Pancreas (tissue), 10 donors: ENCODE measurements around the gene SLCO1A2. TPM values are rescaled to one million over a fixed set of nuclear protein-coding genes. Genes with fewer than 3 reads are reported as not detected.
"Not testable (repeated sequence)": the region's sequence is repeated elsewhere in the genome, so short reads cannot be mapped to it uniquely, and the experiment has no call there.

ENCODE experiments used
- ATAC-seq, 4 donors: fragments of 200-7000 bp; cut with Tn5 transposase; one replicate each; pipeline versions ENCODE4 v1.8.0 to v1.9.1; 2020; ENCODE audit warnings: mild to moderate bottlenecking in 4 of 4, moderate library complexity in 4 of 4
- DNase-seq, 6 donors: peaks; one replicate each; pipeline ENCODE4 v3.0.0-alpha.2; 2020
- FAIRE-seq: peaks from 2 replicates; lab custom pipeline; 2012; peaks lifted over from hg19 to GRCh38; lab: Jason Lieb, UNC
- H3K27ac ChIP-seq, 4 donors: fragments of 200-600 bp; sonication (generic); 1 replicate in 3 of 4; 2 replicates in 1 of 4; pipeline versions ENCODE4 v1.5.0 to v1.8.0; 2020
- H3K27me3 ChIP-seq, 4 donors: fragments of 200-600 bp; one replicate each; pipeline ENCODE4 v1.8.0; 2021
- H3K36me3 ChIP-seq, 3 donors: fragments of 200-600 bp; sonication (generic) in 1 of 3; one replicate each; pipeline versions ENCODE4 v1.5.0 to v1.8.0; 2020 to 2021
- H3K4me1 ChIP-seq, 3 donors: fragments of 200-600 bp; one replicate each; pipeline ENCODE4 v1.8.0; 2021
- H3K4me3 ChIP-seq, 4 donors: fragments of 200-600 bp; sonication (generic) in 2 of 4; one replicate each; pipeline versions ENCODE4 v1.5.0 to v1.8.0; 2020 to 2021
- H3K9me3 ChIP-seq, 4 donors: fragments of 200-600 bp; one replicate each; pipeline ENCODE4 v1.8.0; 2021
- CTCF ChIP-seq, 4 donors: fragments of 200-600 bp; sonication (generic) in 3 of 4; IDR thresholded peaks; one replicate each; pipeline versions ENCODE4 v1.5.0 to v1.8.0; 2021; ENCODE audit warnings: antibody characterized with exemption in 4 of 4
- WGBS, 2 donors: extraction: QIAGEN DNeasy Blood & Tissue Kit; methylation state at CpG; one replicate each; pipeline ENCODE4 v1.1.7; 2013; 5-methylcytosine and 5-hydroxymethylcytosine counted together
- intact Hi-C, 3 donors: fragments of 100-400 bp; cut with DNase I; formaldehyde crosslinking; loops; one replicate each; pipeline versions ENCODE4 v1.11.1 to v1.14.2; 2022
- polyA plus RNA-seq, 2 donors: library from polyadenylated mRNA; stranded (reverse); fragments of 200-250 nt; gene quantifications; one replicate each; pipeline ENCODE4 v1.2.3, GENCODE V29; 2013
- total RNA-seq, 6 donors: library from RNA; stranded (reverse); fragmentation: NEBNext Ultra II Directional in 4 of 6; extraction: Animal tissue kit (Norgen Biotek cat#: 25700) in 4 of 6; gene quantifications; one replicate each; pipeline versions ENCODE4 v1.2.1 to v1.2.4, GENCODE V29; 2021 to 2023
- donor health status: healthy with polysubstance abuse.
- donor health status: DM: no; HTN: no; CAD: no; lungs with moderate emphysema.
- donor health status: DM: no; HTN: no; CAD: no.
- donor health status: control.
- donor health status: control.
- donor health status: Bipolar disorder and iron deficiency.
- donor health status: DM: yes; HTN: yes; CAD: no.
- donor health status: DM: no; HTN: no; CAD: no.
- donor health status: DM: no; HTN: no; CAD: no.
- donor health status: DM: yes; HTN: yes; CAD: no.

Gene SLCO1A2
- total RNA-seq (under 1 TPM in 5 of 6 donors, not detected in 1; 0.04 to 0.34 (median 0.09) TPM), polyA plus RNA-seq (under 1 TPM in 1 of 2 donors, not detected in 1; 0.21 TPM)

GRCh38 chr12:21334771-21335325, at the start of gene SLCO1A2:
Gene SLCO1A2, minus strand, starts transcription at chr12:21334917. Its CDS starts 270 bp downstream, at chr12:21334647.
- DNase-seq (no peak), FAIRE-seq (no peak), ATAC-seq (no peak)
- H3K36me3 ChIP-seq = no peaks in the 10 kb centered on the region
- no peak within 1 kb of the TSS for H3K27ac ChIP-seq
- no peak for TF ChIP-seq CTCF (IDR thresholded peaks at IDR 0.05)
- no peaks in the 10 kb centered on the region for H3K27me3 ChIP-seq
- H3K4me3 ChIP-seq = no peak within 1 kb of the TSS
- 52 to 66% methylated on average over 3 of the region's 3 CpGs for WGBS, 2 donors
- intact Hi-C loops = no loop called here
- H3K9me3 ChIP-seq = no peaks in the 10 kb centered on the region
- no peaks in the 10 kb centered on the region for H3K4me1 ChIP-seq

GRCh38 chr12:21384261-21384660, 49.5 kb upstream of the SLCO1A2 start:
- H3K4me1 ChIP-seq = no peaks in the 10 kb centered on the region
- DNase-seq (no peak), FAIRE-seq (no peak), ATAC-seq (no peak)
- no peaks in the 10 kb centered on the region for H3K36me3 ChIP-seq
- no peak overlapping the region for H3K27ac ChIP-seq
- no peak overlapping the region for H3K4me3 ChIP-seq
- H3K27me3 ChIP-seq = no peaks in the 10 kb centered on the region
- no peaks in the 10 kb centered on the region for H3K9me3 ChIP-seq
- WGBS, 2 donors = 28 to 35% methylated on average over 2 of the region's 2 CpGs
- intact Hi-C loops = no loop called here
- TF ChIP-seq CTCF (IDR thresholded peaks at IDR 0.05) = no peak

GRCh38 chr12:21381320-21381719, 46.6 kb upstream of the SLCO1A2 start:
- H3K4me1 ChIP-seq, intact Hi-C loops, H3K9me3 ChIP-seq, H3K36me3 ChIP-seq, H3K27me3 ChIP-seq, DNase-seq, H3K27ac ChIP-seq, H3K4me3 ChIP-seq, ATAC-seq, FAIRE-seq: not testable (repeated sequence)
- WGBS, 2 donors = 81 to 85% methylated on average over 5 of the region's 5 CpGs

- intact Hi-C loops = no loop called here
- DNase-seq = no peak
- FAIRE-seq = no peak
- Histone ChIP-seq H3K4me3 (no peak overlapping the region), H3K4me1 (peaks cover 0 to 6% (median 0%) of the 10 kb centered on the region in 3 donors), H3K27ac (no peak overlapping the region), H3K27me3 (no peaks in the 10 kb centered on the region), H3K36me3 (no peaks in the 10 kb centered on the region), H3K9me3 (no peaks in the 10 kb centered on the region)
- 77 to 83% methylated on average over 3 of the region's 3 CpGs for whole genome bisulfite sequencing, 2 donors
- no peak for TF ChIP-seq CTCF (IDR thresholded peaks at IDR 0.05)
- no peak for ATAC-seq
Measured at GRCh38 chr12:21379218-21379617, 44.5 kb upstream of the SLCO1A2 start.

- Histone ChIP-seq H3K9me3 (no peaks in the 10 kb centered on the region), H3K36me3 (no peaks in the 10 kb centered on the region), H3K4me3 (no peak within 1 kb of the TSS), H3K27ac (no peak within 1 kb of the TSS), H3K4me1 (peaks cover 0 to 6% (median 0%) of the 10 kb centered on the region in 3 donors), H3K27me3 (no peaks in the 10 kb centered on the region)
- ATAC-seq = no peak
- intact Hi-C loops = no loop called here
- TF ChIP-seq CTCF (IDR thresholded peaks at IDR 0.05) = no peak
- no peak for FAIRE-seq
- no peak for DNase-seq
- WGBS, 2 donors = 51 to 62% methylated on average over 2 of the region's 2 CpGs
Measured at GRCh38 chr12:21372602-21373001, 37.9 kb upstream of the SLCO1A2 start, which contains the start of gene IAPP. Gene IAPP, plus strand, starts transcription at chr12:21372902. Its CDS starts 450 bp downstream, at chr12:21373352.
